SH-SY5Y (cell line): ENCODE results near the gene CEP104.

Experiments used
- GATA2 ChIP-seq: IDR thresholded peaks from 2 replicates; pipeline ENCODE4 v1.6.1; 2011; ENCODE audit warnings: mild to moderate bottlenecking, low read depth, low read length
- GATA3 ChIP-seq: IDR thresholded peaks from 2 replicates; pipeline ENCODE4 v1.6.1; 2011; ENCODE audit warnings: low read depth, mild to moderate bottlenecking, low read length, moderate library complexity

Gene CEP104

GRCh38 chr1:3838788-3839187 lies 18.2 kb downstream of the CEP104 start:
- TF ChIP-seq GATA3 (no peak), GATA2 (no peak)

- TF ChIP-seq GATA2, result no peak
- no peak for TF ChIP-seq GATA3
These were observed 19.3 kb downstream of the CEP104 start for GRCh38 chr1:3837685-3838084.

- TF ChIP-seq GATA3 (no peak), GATA2 (no peak)
These were observed 19.8 kb downstream of the CEP104 start for GRCh38 chr1:3837200-3837599.

- TF ChIP-seq GATA3, result no peak
- TF ChIP-seq GATA2, result no peak
These were observed 20.6 kb downstream of the CEP104 start for GRCh38 chr1:3836421-3836820.

- no peak for TF ChIP-seq GATA3
- no peak for TF ChIP-seq GATA2
These were observed 22.3 kb downstream of the CEP104 start for GRCh38 chr1:3834701-3835100.

- TF ChIP-seq GATA2 (peak; percentile 82), GATA3 (peak; percentile 88)
These were observed 25.3 kb downstream of the CEP104 start for GRCh38 chr1:3831689-3832088.

- no peak for TF ChIP-seq GATA2
- no peak for TF ChIP-seq GATA3
These were observed 28.6 kb downstream of the CEP104 start for GRCh38 chr1:3828391-3828790.

- TF ChIP-seq GATA3, result no peak
- no peak for TF ChIP-seq GATA2
These were observed 29.2 kb downstream of the CEP104 start for GRCh38 chr1:3827813-3828307.

- TF ChIP-seq GATA2, result no peak
- TF ChIP-seq GATA3, result no peak
These were observed 31.7 kb downstream of the CEP104 start for GRCh38 chr1:3825356-3825755.

- TF ChIP-seq GATA2, result no peak
- no peak for TF ChIP-seq GATA3
These were observed 32.4 kb downstream of the CEP104 start for GRCh38 chr1:3824650-3825049.

- TF ChIP-seq GATA3 (no peak), GATA2 (no peak)
These were observed 34.6 kb downstream of the CEP104 start for GRCh38 chr1:3822421-3822820.

- TF ChIP-seq GATA3, result no peak
- TF ChIP-seq GATA2, result no peak
These were observed 35.1 kb downstream of the CEP104 start for GRCh38 chr1:3821908-3822307.

- TF ChIP-seq GATA2 (no peak), GATA3 (no peak)
These were observed 35.6 kb downstream of the CEP104 start for GRCh38 chr1:3821447-3821846.

- TF ChIP-seq GATA3, result no peak
- no peak for TF ChIP-seq GATA2
These were observed 36.0 kb downstream of the CEP104 start for GRCh38 chr1:3821004-3821403.

- TF ChIP-seq GATA3, result no peak
- no peak for TF ChIP-seq GATA2
These were observed 36.7 kb downstream of the CEP104 start for GRCh38 chr1:3820316-3820715.

GRCh38 chr1:3819771-3820200 lies 37.2 kb downstream of the CEP104 start:
- TF ChIP-seq GATA3 (no peak), GATA2 (no peak)

GRCh38 chr1:3817821-3818597 lies 39.0 kb downstream of the CEP104 start:
- no peak for TF ChIP-seq GATA3
- TF ChIP-seq GATA2, result no peak

- TF ChIP-seq GATA3, result no peak
- no peak for TF ChIP-seq GATA2
These were observed 39.8 kb downstream of the CEP104 start for GRCh38 chr1:3817138-3817740.
